K562 (cell line): Measurements from ENCODE around the gene NRCAM. TPM values are rescaled to one million over a fixed set of nuclear protein-coding genes. Genes with fewer than 3 reads are reported as not detected.
A peak's percentile ranks its signal among the peaks of the same experiment; 100 is the strongest.

ENCODE experiments used
- ATAC-seq: fragments of 200-7000 bp; cut with Tn5 transposase; 3 replicates; pipeline ENCODE4 v1.9.1; 2020; ENCODE audit warnings: moderate library complexity
- BruUV-seq: library from RNA; stranded (reverse); fragments of 400-500 nt; replicated peaks from 2 replicates; lab custom pipeline; 2021; lab: Mats Ljungman, UMichigan
- CTCF ChIA-PET: fragments of 300-600 bp; formaldehyde crosslinking; extraction: SDS; loops from one replicate; lab custom pipeline; 2021; ENCODE audit warnings: low intra/inter-chr PET ratio; lab: Yijun Ruan, JAX
- POLR2A ChIA-PET: fragments of 300-600, 350-650 bp; sonication (Branson Sonifier 250); formaldehyde crosslinking; extraction: SDS; loops from one replicate; lab custom pipeline; 2021; ENCODE audit warnings: antibody characterized with exemption, inconsistent platforms; lab: Yijun Ruan, JAX
- DNase-seq, 4 experiments: peaks; one replicate each; pipeline versions ENCODE4 v3.0.0 to v3.0.0-alpha.2; 2011 to 2018; ENCODE audit warnings: low spot score in 3 of 4, mixed read lengths in 3 of 4; ENCODE audit errors: extremely low read depth in 1 of 4
- FAIRE-seq: peaks from 2 replicates; lab custom pipeline; 2011; peaks lifted over from hg19 to GRCh38; lab: Jason Lieb, UNC
- H2AFZ ChIP-seq: 2 replicates; pipeline ENCODE4 v1.6.0; 2011; ENCODE audit warnings: low read depth, low read length, control low read depth, inconsistent platforms
- H3K27ac ChIP-seq: fragments of 200-600 bp; 3 replicates; pipeline ENCODE4 v1.8.0; 2011; ENCODE audit warnings: low read depth, mild to moderate bottlenecking, control low read depth, inconsistent platforms, low read length, moderate library complexity, mixed read lengths; ENCODE audit errors: extremely low read depth
- H3K27me3 ChIP-seq, 2 experiments: fragments of 300-600 bp in 1 of 2; 2 replicates in 1 of 2; 3 replicates in 1 of 2; pipeline versions ENCODE4 v1.6.0 to v1.8.0; 2011; ENCODE audit warnings: inconsistent platforms in 2 of 2, low read length in 2 of 2, mild to moderate bottlenecking in 1 of 2, mixed read lengths in 1 of 2, moderate library complexity in 1 of 2; ENCODE audit not compliant: control insufficient read depth in 2 of 2, insufficient read depth in 2 of 2
- H3K36me3 ChIP-seq: fragments of 300-600 bp; 3 replicates; pipeline ENCODE4 v1.8.0; 2011; ENCODE audit warnings: mild to moderate bottlenecking, low read length, inconsistent platforms; ENCODE audit not compliant: control insufficient read depth, insufficient read depth
- H3K4me1 ChIP-seq, 2 experiments: fragments of 200-600 bp in 1 of 2; replicated peaks in 1 of 2; 2 replicates in 1 of 2; 3 replicates in 1 of 2; pipeline versions ENCODE4 v1.5.1 to v1.8.0; 2011; ENCODE audit warnings: inconsistent platforms in 2 of 2, low read length in 2 of 2, mild to moderate bottlenecking in 1 of 2, mixed read lengths in 1 of 2, moderate library complexity in 1 of 2; ENCODE audit not compliant: control insufficient read depth in 2 of 2, insufficient read depth in 2 of 2
- H3K4me2 ChIP-seq: 2 replicates; pipeline ENCODE4 v1.6.1; 2011; ENCODE audit warnings: low read length, control low read depth, inconsistent platforms, mixed read lengths; ENCODE audit not compliant: insufficient read depth
- H3K4me3 ChIP-seq: fragments of 200-600 bp; sonication (generic), shearing (Covaris generic); 2 replicates; pipeline ENCODE4 v1.5.1; 2016; ENCODE audit warnings: control low read depth, inconsistent platforms
- H3K79me2 ChIP-seq: fragments of 200-600 bp; 3 replicates; pipeline ENCODE4 v1.8.0; 2011; ENCODE audit warnings: low read length, inconsistent platforms; ENCODE audit not compliant: control insufficient read depth, insufficient read depth
- H3K9ac ChIP-seq, 2 experiments: 2 replicates each; pipeline versions ENCODE4 v1.6.0 to v1.6.1; 2011; ENCODE audit warnings: low read depth in 2 of 2, low read length in 2 of 2, control low read depth in 1 of 2, inconsistent platforms in 1 of 2, mild to moderate bottlenecking in 1 of 2, mixed read lengths in 1 of 2; ENCODE audit not compliant: insufficient read depth in 1 of 2
- H3K9me1 ChIP-seq: one replicate; pipeline ENCODE4 v1.6.0; 2011; ENCODE audit warnings: inconsistent platforms, mild to moderate bottlenecking, low read length, moderate library complexity; ENCODE audit not compliant: control insufficient read depth, insufficient read depth
- H3K9me3 ChIP-seq: replicated peaks from 2 replicates; pipeline ENCODE4 v1.5.1; 2011; ENCODE audit warnings: low read depth, low read length, inconsistent platforms; ENCODE audit not compliant: control insufficient read depth, insufficient read depth
- H4K20me1 ChIP-seq: replicated peaks from 2 replicates; pipeline ENCODE4 v1.6.1; 2011; ENCODE audit warnings: low read length, inconsistent platforms, mixed read lengths; ENCODE audit not compliant: control insufficient read depth, insufficient read depth
- FOXK2 ChIP-seq, 2 experiments: fragments of 450-650 bp; IDR thresholded peaks in 1 of 2; conservative IDR thresholded peaks in 1 of 2; 2 replicates each; pipeline ENCODE4 v1.6.1; 2016; ENCODE audit warnings: low read depth in 2 of 2, mild to moderate bottlenecking in 1 of 2
- KLF1 ChIP-seq: fragments of 450-650 bp; IDR thresholded peaks from 2 replicates; pipeline ENCODE4 v1.6.1; 2016; ENCODE audit warnings: missing genetic modification characterization, missing compliant biosample characterization
- MAX ChIP-seq: sonication (generic); formaldehyde crosslinking; IDR thresholded peaks from 2 replicates; pipeline ENCODE4 v1.9.0; 2022; ENCODE audit warnings: mild to moderate bottlenecking, missing genetic modification reagents
- ZMIZ1 ChIP-seq, 2 experiments: fragments of 150-350 bp in 1 of 2; IDR thresholded peaks; 2 replicates each; pipeline ENCODE4 v1.6.1; 2012 to 2016; ENCODE audit warnings: low read depth in 2 of 2, low read length in 2 of 2, mild to moderate bottlenecking in 1 of 2, moderate library complexity in 1 of 2
- ZNF280B ChIP-seq: fragments of 250-450 bp; sonication (Bioruptor Pico); IDR thresholded peaks from 2 replicates; pipeline ENCODE4 v1.5.1; 2021; ENCODE audit warnings: mild to moderate bottlenecking
- ZNF740 ChIP-seq, 3 experiments: fragments of 200-800 bp in 1 of 3; sonication (Bioruptor generic) in 1 of 3; sonication (generic) in 1 of 3; formaldehyde crosslinking in 1 of 3; IDR thresholded peaks; 2 replicates each; pipeline versions ENCODE4 v1.6.1 to v1.8.0; 2016 to 2022; ENCODE audit warnings: mild to moderate bottlenecking in 2 of 3, missing compliant biosample characterization in 2 of 3, missing genetic modification characterization in 2 of 3, missing genetic modification reagents in 1 of 3
- WGBS: fragments of 100-300 bp; shearing (Covaris generic); methylation state at CpG from one replicate; pipeline ENCODE4 v1.1.6; 2016; ENCODE audit warnings: low coverage, mixed read lengths; ENCODE audit not compliant: insufficient coverage; ENCODE audit errors: missing lambda C conversion rate; 5-methylcytosine and 5-hydroxymethylcytosine counted together
- in situ Hi-C: fragments of 300-500 bp; cut with MboI; formaldehyde crosslinking; loops from 4 replicates; pipeline ENCODE4 v1.15.0; 2018; ENCODE audit warnings: inconsistent platforms, mixed read lengths
- intact Hi-C: fragments of 100-400 bp; cut with micrococcal nuclease; formaldehyde crosslinking; loops from 2 replicates; pipeline ENCODE4 v1.14.2; 2022
- polyA plus RNA-seq, 8 experiments: library from polyadenylated mRNA; depleted of rRNA in 4 of 8; stranded (reverse) in 5 of 8; unstranded in 3 of 8; fragments of >200 nt; fragmentation: Nextera tagmentation in 2 of 8; fragmentation: Illumina TruSeq in 1 of 8; extraction: Ambion mirVana in 2 of 8; extraction: Trizol in 1 of 8; gene quantifications; 2 replicates each; pipeline versions ENCODE4 v1.2.1 to v1.2.3, GENCODE V29; 2011 to 2014; ENCODE audit warnings: inconsistent platforms in 1 of 8, missing spikeins in 1 of 8
- total RNA-seq, 7 experiments: library from RNA; depleted of rRNA in 6 of 7; stranded (reverse); fragments of >200 nt in 6 of 7; fragmentation: Illumina TruSeq in 2 of 7; extraction: Trizol in 2 of 7; gene quantifications; 2 replicates each; pipeline versions ENCODE4 v1.2.1 to v1.2.3, GENCODE V29; 2011 to 2021; ENCODE audit warnings: low replicate concordance in 1 of 7

NRCAM gene
- total and polyA plus RNA-seq, 9 of the 15 experiments (the other 6 are each of a cell fraction or from before 2014, with no cell fraction given): 0.03 to 0.54 (median 0.12) TPM; not detected in 1

- Histone ChIP-seq H3K79me2 (no peaks in the 10 kb centered on the region), H3K27me3 (no peaks in the 10 kb centered on the region), H3K36me3 (no peaks in the 10 kb centered on the region), H4K20me1 (no peaks in the 10 kb centered on the region), H3K4me1 (no peaks in the 10 kb centered on the region), H3K9me3 (no peaks in the 10 kb centered on the region), H3K27ac (no peak overlapping the region), H3K9me1 (no peaks in the 10 kb centered on the region), H2AFZ (peak overlapping the region; percentile 19; the same call in 1 of the 2 replicates), H3K9ac (no peak overlapping the region), H3K4me3 (no peak overlapping the region), H3K4me2 (no peak overlapping the region)
- DNase-seq (no peak), ATAC-seq (no peak), FAIRE-seq (no peak)
- in situ Hi-C loops (no loop called here), intact Hi-C loops (no loop called here)
- no TSS peak for BruUV-seq
- TF ChIP-seq ZMIZ1 (IDR thresholded peaks at IDR 0.05; ENCODE audit: low read depth in 2 of 2, low read length in 2 of 2) (no peak), MAX (no peak), FOXK2 (conservative IDR thresholded peaks at IDR 0.05 in 1 of 2, IDR thresholded peaks at IDR 0.05 in 1 of 2; ENCODE audit: low read depth in 2 of 2) (no peak), ZNF740 (CRISPR knock-in tag; IDR thresholded peaks at IDR 0.05) (no peak), ZNF740 (tag; IDR thresholded peaks at IDR 0.05) (no peak), ZNF280B (CRISPR knock-in tag) (no peak), KLF1 (tag) (no peak)
- POLR2A ChIA-PET: interaction anchor here (1.1 kb wide), 1 partner anchor 14 kb away, joined by 4 read pairs; no protein-coding TSS in a partner anchor
- CTCF ChIA-PET: no interaction called here
- WGBS: 26% methylated on average over 3 of the region's 3 CpGs
Measured at GRCh38 chr7:108120196-108120595, 336.0 kb downstream of the NRCAM start.
